Endothelial cell of umbilical vein (primary cell): ENCODE results near the gene PITPNB. TPM values are rescaled to one million over a fixed set of nuclear protein-coding genes. Genes with fewer than 3 reads are reported as not detected.

Experiments used
- BruUV-seq: library from RNA; stranded (reverse); fragments of 400-500 nt; replicated peaks from 2 replicates; lab custom pipeline; 2021; lab: Mats Ljungman, UMichigan
- CTCF ChIA-PET: fragments of 300-600, 350-600 bp; sonication (Branson Sonifier 250); formaldehyde crosslinking; loops from one replicate; lab custom pipeline; 2021; ENCODE audit warnings: antibody characterized with exemption, inconsistent platforms; lab: Charles Lee
- POLR2A ChIA-PET: fragments of 300-600, 350-600 bp; sonication (Branson Sonifier 250); formaldehyde crosslinking; loops from one replicate; lab custom pipeline; 2021; ENCODE audit warnings: antibody characterized with exemption, inconsistent platforms; lab: Charles Lee
- DNase-seq: peaks from one replicate; pipeline ENCODE4 v3.0.0-alpha.2; 2011; ENCODE audit warnings: low read depth, low spot score
- FAIRE-seq: peaks from 2 replicates; lab custom pipeline; 2011; peaks lifted over from hg19 to GRCh38; lab: Jason Lieb, UNC
- H2AFZ ChIP-seq: 2 replicates; pipeline ENCODE4 v1.6.0; 2012; ENCODE audit warnings: low read depth, low read length, control low read depth, inconsistent platforms
- H3K27ac ChIP-seq: 2 replicates; pipeline ENCODE4 v1.5.1; 2011; ENCODE audit warnings: low read depth, mild to moderate bottlenecking, control low read depth, low read length, moderate library complexity; ENCODE audit not compliant: insufficient read depth
- H3K27me3 ChIP-seq, 2 experiments: 2 replicates each; pipeline versions ENCODE4 v1.6.0 to v1.6.1; 2011; ENCODE audit warnings: low read length in 2 of 2, mixed read lengths in 1 of 2; ENCODE audit not compliant: control insufficient read depth in 2 of 2, insufficient read depth in 2 of 2
- H3K36me3 ChIP-seq, 2 experiments: 2 replicates in 1 of 2; 3 replicates in 1 of 2; pipeline ENCODE4 v1.5.1; 2011; ENCODE audit warnings: low read length in 2 of 2, mild to moderate bottlenecking in 1 of 2, moderate library complexity in 1 of 2; ENCODE audit not compliant: control insufficient read depth in 2 of 2, insufficient read depth in 2 of 2; ENCODE audit errors: extremely low read depth in 1 of 2
- H3K4me1 ChIP-seq: 3 replicates; pipeline ENCODE4 v1.5.1; 2011; ENCODE audit warnings: mild to moderate bottlenecking, low read length; ENCODE audit not compliant: control insufficient read depth, insufficient read depth; ENCODE audit errors: extremely low read depth
- H3K4me2 ChIP-seq: 2 replicates; pipeline ENCODE4 v1.6.1; 2011; ENCODE audit warnings: low read length, control low read depth, mixed read lengths; ENCODE audit not compliant: insufficient read depth
- H3K4me3 ChIP-seq, 3 experiments: fragments of 200-600 bp in 1 of 3; sonication (generic), shearing (Covaris generic) in 1 of 3; replicated peaks in 1 of 3; 2 replicates each; pipeline ENCODE4 v1.5.1; 2011 to 2016; ENCODE audit warnings: control low read depth in 3 of 3, low read length in 3 of 3, mild to moderate bottlenecking in 2 of 3, inconsistent platforms in 1 of 3, low read depth in 1 of 3, moderate library complexity in 1 of 3; ENCODE audit not compliant: insufficient read depth in 1 of 3
- H3K79me2 ChIP-seq: 2 replicates; pipeline ENCODE4 v1.6.0; 2012; ENCODE audit warnings: low read length, inconsistent platforms; ENCODE audit not compliant: control insufficient read depth, insufficient read depth
- H3K9ac ChIP-seq: replicated peaks from 2 replicates; pipeline ENCODE3; 2011; ENCODE audit warnings: low read length, control low read depth; ENCODE audit not compliant: insufficient read depth; ENCODE audit errors: extremely low read depth
- H3K9me1 ChIP-seq: replicated peaks from 3 replicates; pipeline ENCODE4 v1.6.0; 2011; ENCODE audit warnings: mild to moderate bottlenecking, low read length; ENCODE audit not compliant: control insufficient read depth, insufficient read depth; ENCODE audit errors: extremely low read depth
- H3K9me3 ChIP-seq: replicated peaks from 2 replicates; pipeline ENCODE4 v1.5.1; 2012; ENCODE audit warnings: low read length, inconsistent platforms; ENCODE audit not compliant: control insufficient read depth, insufficient read depth
- H4K20me1 ChIP-seq: replicated peaks from 2 replicates; pipeline ENCODE3; 2011; ENCODE audit warnings: mild to moderate bottlenecking, low read length; ENCODE audit not compliant: control insufficient read depth, insufficient read depth; ENCODE audit errors: extremely low read depth
- EZH2 ChIP-seq: IDR thresholded peaks from 2 replicates; pipeline ENCODE4 v1.6.1; 2012; ENCODE audit warnings: borderline replicate concordance, low read depth, mild to moderate bottlenecking, moderate library complexity, low read length, inconsistent platforms; ENCODE audit not compliant: severe bottlenecking
- FOS ChIP-seq: IDR thresholded peaks from 2 replicates; pipeline ENCODE4 v1.6.1; 2011; ENCODE audit warnings: mild to moderate bottlenecking, low read length, moderate library complexity, borderline replicate concordance; ENCODE audit not compliant: insufficient read depth
- GATA2 ChIP-seq: IDR thresholded peaks from 2 replicates; pipeline ENCODE4 v1.7.0; 2011; ENCODE audit warnings: low read depth, mild to moderate bottlenecking, moderate library complexity, mixed read lengths, low read length; ENCODE audit not compliant: insufficient read length, insufficient read depth
- JUN ChIP-seq: IDR thresholded peaks from 2 replicates; pipeline ENCODE4 v1.6.1; 2011; ENCODE audit warnings: borderline replicate concordance, low read depth; ENCODE audit not compliant: insufficient read length, insufficient read depth
- MYC ChIP-seq: IDR thresholded peaks from one replicate; pipeline ENCODE4 v1.6.1; 2011; ENCODE audit warnings: mild to moderate bottlenecking, low read depth, low read length
- POLR2A ChIP-seq: IDR thresholded peaks from 2 replicates; pipeline ENCODE4 v1.6.1; 2012; ENCODE audit warnings: low read depth, mild to moderate bottlenecking, control low read depth, low read length
- POLR2AphosphoS5 ChIP-seq: IDR thresholded peaks from 2 replicates; pipeline ENCODE4 v1.6.1; 2012; ENCODE audit warnings: low read depth, mild to moderate bottlenecking, control low read depth, low read length, moderate library complexity; ENCODE audit not compliant: insufficient read depth
- dilution Hi-C: fragments of 300-500 bp; cut with MboI; formaldehyde crosslinking; loops from one replicate; pipeline ENCODE4 v1.15.0; 2019; ENCODE audit warnings: low sequenced_read_pairs; ENCODE audit not compliant: extremely low pct_ligation_motif_present
- intact Hi-C: fragments of 100-400 bp; cut with micrococcal nuclease; formaldehyde crosslinking; loops from one replicate; pipeline ENCODE4 v1.10.0; 2022
- polyA plus RNA-seq, 4 experiments: library from polyadenylated mRNA; depleted of rRNA in 3 of 4; stranded (reverse) in 3 of 4; unstranded in 1 of 4; fragments of >200 nt; gene quantifications; 2 replicates each; pipeline versions ENCODE4 v1.2.1 to v1.2.3, GENCODE V29; 2011 to 2012; ENCODE audit warnings: missing spikeins in 1 of 4
- total RNA-seq: library from RNA; stranded (reverse); gene quantifications from 2 replicates; pipeline ENCODE4 v1.2.3, GENCODE V29; 2021
- TF ChIP-seq, protein P1 (sequence below), 2 donors: IDR thresholded peaks; 1 replicate in 1 of 2; 2 replicates in 1 of 2; pipeline ENCODE4 v1.5.1; 2011; ENCODE audit warnings: low read length in 2 of 2, mild to moderate bottlenecking in 2 of 2, moderate library complexity in 2 of 2, control low read depth in 1 of 2, inconsistent platforms in 1 of 2, low read depth in 1 of 2; ENCODE audit not compliant: insufficient read depth in 1 of 2; ENCODE audit errors: extremely low read depth in 1 of 2
- TF ChIP-seq, protein P2 (sequence below): IDR thresholded peaks from 2 replicates; pipeline ENCODE4 v1.6.1; 2011; ENCODE audit not compliant: insufficient read depth, insufficient read length

The PITPNB gene
- total and polyA plus RNA-seq, 2 donors (not counting 3 experiments of a cell fraction or from before 2014, with no cell fraction given) = 29.7 to 108 TPM

DNA sequence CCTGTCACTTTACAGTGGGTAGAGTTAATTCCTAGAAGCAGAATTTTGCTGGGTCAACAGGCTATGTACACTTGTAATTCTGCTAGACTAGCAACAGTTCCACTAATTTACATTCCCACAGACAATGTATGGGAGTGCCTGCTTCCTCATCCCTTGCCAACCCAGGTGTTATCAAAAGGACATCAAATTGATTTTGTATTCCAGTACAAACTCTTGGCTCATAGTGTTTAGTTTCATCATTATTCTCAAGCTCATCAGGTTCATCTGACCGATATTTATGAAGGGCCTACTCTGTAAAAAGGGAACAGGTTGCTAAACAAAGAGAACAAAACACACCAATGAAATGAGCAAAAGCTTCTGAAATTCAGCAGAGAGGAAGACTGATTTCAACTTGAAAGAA lies 30.7 kb downstream of the PITPNB start:
- dilution Hi-C loops (no loop called here), intact Hi-C loops (loop anchor here (5.0 to 10.0 kb wide), 2 partner anchors 104 to 706 kb away; no protein-coding TSS in a partner anchor)
- no peaks in the 10 kb centered on the region for H3K9me3 ChIP-seq
- no peak overlapping the region for H3K4me2 ChIP-seq
- H3K27ac ChIP-seq = no peak overlapping the region
- DNase-seq (no peak), FAIRE-seq (no peak)
- no peaks in the 10 kb centered on the region for H4K20me1 ChIP-seq
- H2AFZ ChIP-seq = no peak overlapping the region
- TF ChIP-seq MYC = no peak
- no peak for TF ChIP-seq POLR2A
- no peak for TF ChIP-seq JUN
- TF ChIP-seq, protein P1, sequence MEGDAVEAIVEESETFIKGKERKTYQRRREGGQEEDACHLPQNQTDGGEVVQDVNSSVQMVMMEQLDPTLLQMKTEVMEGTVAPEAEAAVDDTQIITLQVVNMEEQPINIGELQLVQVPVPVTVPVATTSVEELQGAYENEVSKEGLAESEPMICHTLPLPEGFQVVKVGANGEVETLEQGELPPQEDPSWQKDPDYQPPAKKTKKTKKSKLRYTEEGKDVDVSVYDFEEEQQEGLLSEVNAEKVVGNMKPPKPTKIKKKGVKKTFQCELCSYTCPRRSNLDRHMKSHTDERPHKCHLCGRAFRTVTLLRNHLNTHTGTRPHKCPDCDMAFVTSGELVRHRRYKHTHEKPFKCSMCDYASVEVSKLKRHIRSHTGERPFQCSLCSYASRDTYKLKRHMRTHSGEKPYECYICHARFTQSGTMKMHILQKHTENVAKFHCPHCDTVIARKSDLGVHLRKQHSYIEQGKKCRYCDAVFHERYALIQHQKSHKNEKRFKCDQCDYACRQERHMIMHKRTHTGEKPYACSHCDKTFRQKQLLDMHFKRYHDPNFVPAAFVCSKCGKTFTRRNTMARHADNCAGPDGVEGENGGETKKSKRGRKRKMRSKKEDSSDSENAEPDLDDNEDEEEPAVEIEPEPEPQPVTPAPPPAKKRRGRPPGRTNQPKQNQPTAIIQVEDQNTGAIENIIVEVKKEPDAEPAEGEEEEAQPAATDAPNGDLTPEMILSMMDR (IDR thresholded peaks at IDR 0.05; ENCODE audit: extremely low read depth in 1 of 2, insufficient read depth in 1 of 2, low read depth in 1 of 2, low read length in 2 of 2) = no peak
- TF ChIP-seq EZH2 = no peak
- TF ChIP-seq FOS = no peak
- TF ChIP-seq, protein P2, sequence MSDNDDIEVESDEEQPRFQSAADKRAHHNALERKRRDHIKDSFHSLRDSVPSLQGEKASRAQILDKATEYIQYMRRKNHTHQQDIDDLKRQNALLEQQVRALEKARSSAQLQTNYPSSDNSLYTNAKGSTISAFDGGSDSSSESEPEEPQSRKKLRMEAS = no peak
- no peak for TF ChIP-seq GATA2
- TF ChIP-seq POLR2AphosphoS5 = no peak
- no peak overlapping the region for H3K4me3 ChIP-seq
- no peak overlapping the region for H3K9ac ChIP-seq
- no peaks in the 10 kb centered on the region for H3K9me1 ChIP-seq
- H3K27me3 ChIP-seq = no peaks in the 10 kb centered on the region
- H3K36me3 ChIP-seq = peaks cover 24 to 25% of the 10 kb centered on the region in 2 experiments
- BruUV-seq = no TSS peak
- CTCF ChIA-PET = interaction anchor here (0.6 to 5.0 kb wide), 8 partner anchors 9 to 122 kb away, joined by 3 to 68 read pairs (median 4); no protein-coding TSS in a partner anchor
- peaks cover 46% of the 10 kb centered on the region for H3K4me1 ChIP-seq
- POLR2A ChIA-PET = no interaction called here
- H3K79me2 ChIP-seq = peaks cover 48% of the 10 kb centered on the region
